GM06990 (cell line): ENCODE results near the gene TBC1D22A.

Experiments
- DNase-seq: peaks from one replicate; pipeline ENCODE4 v3.0.0-alpha.2; 2011; ENCODE audit not compliant: insufficient read length; ENCODE audit errors: extremely low read depth
- H3K27me3 ChIP-seq: replicated peaks from 2 replicates; pipeline ENCODE4 v1.6.0; 2011; ENCODE audit warnings: low read length; ENCODE audit not compliant: control insufficient read depth, insufficient read depth
- H3K36me3 ChIP-seq: 2 replicates; pipeline ENCODE4 v1.5.1; 2011; ENCODE audit warnings: low read length; ENCODE audit not compliant: control insufficient read depth, insufficient read depth
- H3K4me3 ChIP-seq: replicated peaks from 2 replicates; pipeline ENCODE4 v1.5.1; 2011; ENCODE audit warnings: low read depth, mild to moderate bottlenecking, control low read depth, low read length
- TF ChIP-seq, protein P1 (sequence below): IDR thresholded peaks from 2 replicates; pipeline ENCODE4 v1.5.1; 2011; ENCODE audit warnings: low read length, control low read depth, mild to moderate bottlenecking, inconsistent platforms; ENCODE audit not compliant: insufficient read depth, poor library complexity, severe bottlenecking

TBC1D22A gene

GRCh38 chr22:47063071-47063509 lies 300.6 kb downstream of the TBC1D22A start:
- Histone ChIP-seq H3K4me3 (no peak overlapping the region), H3K36me3 (peaks cover 18% of the 10 kb centered on the region), H3K27me3 (no peaks in the 10 kb centered on the region)
- TF ChIP-seq, protein P1, sequence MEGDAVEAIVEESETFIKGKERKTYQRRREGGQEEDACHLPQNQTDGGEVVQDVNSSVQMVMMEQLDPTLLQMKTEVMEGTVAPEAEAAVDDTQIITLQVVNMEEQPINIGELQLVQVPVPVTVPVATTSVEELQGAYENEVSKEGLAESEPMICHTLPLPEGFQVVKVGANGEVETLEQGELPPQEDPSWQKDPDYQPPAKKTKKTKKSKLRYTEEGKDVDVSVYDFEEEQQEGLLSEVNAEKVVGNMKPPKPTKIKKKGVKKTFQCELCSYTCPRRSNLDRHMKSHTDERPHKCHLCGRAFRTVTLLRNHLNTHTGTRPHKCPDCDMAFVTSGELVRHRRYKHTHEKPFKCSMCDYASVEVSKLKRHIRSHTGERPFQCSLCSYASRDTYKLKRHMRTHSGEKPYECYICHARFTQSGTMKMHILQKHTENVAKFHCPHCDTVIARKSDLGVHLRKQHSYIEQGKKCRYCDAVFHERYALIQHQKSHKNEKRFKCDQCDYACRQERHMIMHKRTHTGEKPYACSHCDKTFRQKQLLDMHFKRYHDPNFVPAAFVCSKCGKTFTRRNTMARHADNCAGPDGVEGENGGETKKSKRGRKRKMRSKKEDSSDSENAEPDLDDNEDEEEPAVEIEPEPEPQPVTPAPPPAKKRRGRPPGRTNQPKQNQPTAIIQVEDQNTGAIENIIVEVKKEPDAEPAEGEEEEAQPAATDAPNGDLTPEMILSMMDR: no peak
- no peak for DNase-seq

DNA sequence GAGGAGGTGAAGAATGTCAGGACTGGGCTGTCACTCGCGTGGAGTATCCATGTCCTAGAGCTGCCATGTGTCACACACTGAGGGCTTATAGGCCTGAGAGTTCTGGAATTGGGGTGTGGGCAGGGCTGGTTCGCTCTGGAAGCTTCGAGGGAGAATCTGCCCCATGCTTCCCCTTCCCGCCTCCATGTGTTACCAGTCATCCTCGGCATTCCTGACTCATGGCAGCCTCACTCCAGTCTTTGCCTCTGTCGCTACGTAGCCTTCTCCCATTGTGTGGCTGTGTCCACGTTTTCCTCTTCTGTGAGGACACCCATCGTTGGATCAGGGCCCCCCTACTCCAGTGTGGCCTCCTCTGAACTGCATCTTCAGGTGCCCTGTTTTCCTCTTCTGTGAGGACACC lies 301.2 kb downstream of the TBC1D22A start:
- TF ChIP-seq, protein P1: no peak
- Histone ChIP-seq H3K4me3 (no peak overlapping the region), H3K36me3 (peaks cover 18% of the 10 kb centered on the region), H3K27me3 (no peaks in the 10 kb centered on the region)
- DNase-seq: no peak

DNA sequence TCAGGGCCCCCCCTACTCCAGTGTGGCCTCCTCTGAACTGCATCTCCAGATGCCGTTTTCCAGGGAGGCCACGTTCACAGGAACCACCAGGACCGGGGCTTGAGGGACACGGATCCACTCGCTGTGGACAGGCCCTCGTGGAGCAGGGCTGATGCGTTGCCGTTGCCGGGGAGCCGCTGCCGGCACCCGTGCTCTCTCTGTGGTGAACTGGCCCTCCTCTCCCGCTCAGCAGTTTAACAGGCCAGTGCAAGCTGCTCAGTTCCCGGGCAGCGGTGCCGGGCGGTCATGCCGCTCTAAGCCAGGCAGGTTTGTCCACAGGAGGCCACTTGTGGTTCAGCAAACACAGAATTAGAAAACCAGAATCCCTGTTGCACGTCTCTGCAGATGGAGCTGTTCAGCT lies 301.6 kb downstream of the TBC1D22A start:
- H3K36me3 ChIP-seq: peaks cover 18% of the 10 kb centered on the region
- H3K4me3 ChIP-seq: no peak overlapping the region
- TF ChIP-seq, protein P1: no peak
- DNase-seq: no peak
- no peaks in the 10 kb centered on the region for H3K27me3 ChIP-seq

GRCh38 chr22:47064416-47064815 lies 302.0 kb downstream of the TBC1D22A start:
- TF ChIP-seq, protein P1: no peak
- DNase-seq: no peak
- H3K4me3 ChIP-seq: no peak overlapping the region
- no peaks in the 10 kb centered on the region for H3K27me3 ChIP-seq
- peaks cover 18% of the 10 kb centered on the region for H3K36me3 ChIP-seq

DNA sequence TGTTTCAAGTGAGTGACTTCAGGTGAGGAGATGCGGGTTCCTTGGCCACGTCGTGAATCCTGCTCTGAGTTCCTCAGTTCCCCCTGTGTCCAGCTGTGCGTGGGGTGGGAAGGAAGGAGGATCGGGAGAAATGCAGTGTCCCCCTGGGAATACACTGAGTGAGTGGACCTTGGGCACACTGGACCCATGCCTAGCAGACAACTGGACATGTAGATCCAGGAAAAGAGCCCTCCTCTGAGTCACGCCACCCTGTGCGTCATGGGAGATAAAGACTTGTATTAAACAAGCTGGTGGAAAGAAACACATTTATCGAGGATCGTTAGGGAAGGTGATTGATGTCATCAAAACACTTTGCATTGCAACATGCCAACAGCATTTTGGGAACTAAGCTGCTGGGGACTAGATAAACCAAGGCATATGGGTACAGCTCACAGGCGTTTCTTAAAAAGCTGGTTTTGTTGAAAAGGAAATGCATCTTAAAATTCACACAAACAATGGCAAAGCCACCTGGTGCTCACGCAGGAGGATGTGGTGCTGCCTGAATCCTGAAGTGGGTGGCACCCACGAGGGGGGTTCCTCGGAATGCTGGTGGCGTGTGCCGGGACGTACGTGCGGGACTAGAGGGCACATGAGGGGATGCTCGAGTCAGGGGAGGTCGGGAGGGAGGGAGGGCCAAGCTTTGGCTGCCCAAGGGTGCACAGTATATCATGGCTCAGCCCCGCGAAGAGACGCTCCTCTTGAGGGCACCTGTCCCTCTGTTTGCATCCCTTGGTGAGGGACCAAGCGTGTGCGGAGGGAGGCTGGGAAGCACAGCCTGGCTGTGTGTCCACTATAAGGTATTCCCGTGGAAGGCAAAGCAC lies 303.5 kb downstream of the TBC1D22A start:
- H3K36me3 ChIP-seq: peaks cover 18% of the 10 kb centered on the region
- TF ChIP-seq, protein P1: no peak
- no peak for DNase-seq
- no peaks in the 10 kb centered on the region for H3K27me3 ChIP-seq
- H3K4me3 ChIP-seq: no peak overlapping the region

DNA sequence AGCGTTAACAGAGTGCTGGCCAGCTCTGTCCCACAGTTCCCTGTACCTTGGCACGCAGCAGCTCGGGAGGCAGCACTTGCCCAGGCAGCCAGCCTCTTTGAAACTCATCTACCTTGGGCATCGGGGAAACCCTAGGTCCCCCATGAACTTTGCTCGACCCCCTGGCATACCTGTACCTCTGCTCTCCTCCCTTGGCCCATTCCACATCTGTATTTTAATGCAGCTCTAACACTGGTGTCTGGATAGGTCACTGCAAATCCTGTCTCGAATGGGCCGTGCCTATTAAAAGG lies 304.1 kb downstream of the TBC1D22A start:
- Histone ChIP-seq H3K4me3 (no peak overlapping the region), H3K36me3 (peaks cover 13% of the 10 kb centered on the region), H3K27me3 (no peaks in the 10 kb centered on the region)
- no peak for DNase-seq
- TF ChIP-seq, protein P1: no peak
